GM10847 (cell line): Measurements from ENCODE around the gene RIPK4.

ENCODE experiments used
- POLR2A ChIP-seq: IDR thresholded peaks from 2 replicates; pipeline ENCODE4 v1.6.1; 2011; ENCODE audit not compliant: insufficient read length; ENCODE audit errors: extremely low read depth

RIPK4 gene

DNA sequence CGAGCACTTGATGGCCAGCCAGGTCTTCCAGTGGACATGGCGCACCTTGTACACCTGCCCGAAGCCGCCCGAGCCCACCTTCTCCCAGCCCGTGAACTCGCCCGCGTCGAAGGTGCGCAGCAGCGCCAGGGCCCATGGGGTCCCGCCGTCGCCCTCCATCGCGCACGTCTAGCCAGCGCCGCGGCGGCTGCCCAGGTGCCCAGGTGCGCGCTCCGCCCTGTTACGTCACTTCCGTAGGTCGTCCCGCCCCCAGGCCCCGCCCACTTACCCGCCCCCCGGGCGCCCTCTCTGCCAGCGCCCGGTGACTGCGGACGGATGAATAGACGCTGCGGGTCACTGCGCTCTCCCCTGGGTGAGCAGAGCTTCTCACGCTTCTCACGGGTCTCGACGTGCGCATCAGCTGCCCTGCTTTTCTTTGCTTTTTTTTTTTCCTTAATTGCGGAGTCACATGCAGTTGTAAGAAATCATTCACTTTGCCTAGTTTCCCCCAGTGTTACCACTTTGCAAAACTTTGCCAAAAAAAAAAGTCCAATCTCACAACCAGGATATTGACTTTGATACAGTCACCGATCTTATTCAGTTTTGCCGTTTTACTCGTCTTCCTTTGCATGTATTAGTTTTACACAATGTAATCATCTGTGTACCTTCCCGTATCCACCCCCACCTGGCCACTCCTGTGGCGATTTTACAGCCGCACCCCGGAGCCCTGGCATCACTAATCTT, at the start of gene RIPK4:
Gene RIPK4, minus strand, starts transcription at position 170 of the 723 bp plus-strand sequence. Its CDS starts 11 bp downstream, at position 159.
- TF ChIP-seq POLR2A: no peak

GRCh38 chr21:41815652-41816582, 49.1 kb upstream of the RIPK4 start:
- no peak for TF ChIP-seq POLR2A

DNA sequence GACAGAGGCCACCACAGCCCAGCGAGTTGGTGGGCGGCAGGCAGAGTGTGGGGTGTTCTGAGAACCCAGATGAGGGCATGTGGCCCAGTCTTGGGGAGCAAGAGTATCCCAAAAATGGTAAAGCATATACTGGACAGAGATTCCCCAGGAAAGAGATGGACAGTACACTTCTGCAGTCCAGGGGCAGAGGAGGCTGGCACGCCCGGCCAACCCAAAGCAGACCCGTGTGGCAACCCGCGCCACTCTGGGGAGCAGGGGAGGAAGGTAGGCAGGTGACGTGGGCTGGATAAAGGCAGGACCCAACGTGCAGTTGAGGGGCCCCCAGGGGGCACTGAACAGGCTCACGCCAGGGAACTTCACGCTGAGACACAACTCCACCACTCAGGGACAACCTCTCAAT, 46.4 kb upstream of the RIPK4 start:
- no peak for TF ChIP-seq POLR2A

DNA sequence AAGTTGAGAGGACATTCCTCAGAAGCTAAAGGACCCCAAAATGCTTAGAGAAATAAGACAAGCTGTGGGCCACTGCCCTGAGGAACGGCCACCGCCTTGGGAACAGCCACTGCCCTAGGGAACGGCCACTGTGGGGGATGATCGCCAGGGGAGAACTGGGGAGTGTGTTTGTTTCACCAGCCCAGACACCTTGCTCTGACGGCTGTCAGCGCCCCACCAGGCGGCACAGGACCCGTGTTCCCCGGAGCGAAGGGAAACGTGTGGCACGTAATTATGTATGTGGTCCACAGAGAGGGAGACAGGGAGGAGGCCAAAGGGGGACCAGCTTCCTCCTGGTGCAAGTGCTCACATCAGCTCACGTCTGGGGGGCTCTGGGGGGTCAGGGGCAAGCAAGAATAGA, 45.8 kb upstream of the RIPK4 start:
- TF ChIP-seq POLR2A: no peak

DNA sequence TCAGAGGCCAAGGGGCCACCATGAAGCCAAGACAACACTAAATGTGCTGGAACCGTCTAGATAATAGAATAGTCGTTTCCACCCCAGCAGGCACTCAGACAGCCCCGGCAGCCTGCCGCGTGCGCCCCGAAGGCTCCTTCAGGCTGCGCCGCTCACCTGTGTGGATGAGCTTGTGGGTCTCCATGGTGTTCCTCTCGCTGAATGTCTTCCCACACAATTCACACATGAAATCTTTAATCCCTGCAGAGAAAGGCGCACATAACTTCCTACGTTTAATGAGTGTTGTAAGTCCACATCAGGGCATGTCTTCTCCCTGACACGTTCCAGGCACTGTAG, 43.7 kb upstream of the RIPK4 start:
- no peak for TF ChIP-seq POLR2A

DNA sequence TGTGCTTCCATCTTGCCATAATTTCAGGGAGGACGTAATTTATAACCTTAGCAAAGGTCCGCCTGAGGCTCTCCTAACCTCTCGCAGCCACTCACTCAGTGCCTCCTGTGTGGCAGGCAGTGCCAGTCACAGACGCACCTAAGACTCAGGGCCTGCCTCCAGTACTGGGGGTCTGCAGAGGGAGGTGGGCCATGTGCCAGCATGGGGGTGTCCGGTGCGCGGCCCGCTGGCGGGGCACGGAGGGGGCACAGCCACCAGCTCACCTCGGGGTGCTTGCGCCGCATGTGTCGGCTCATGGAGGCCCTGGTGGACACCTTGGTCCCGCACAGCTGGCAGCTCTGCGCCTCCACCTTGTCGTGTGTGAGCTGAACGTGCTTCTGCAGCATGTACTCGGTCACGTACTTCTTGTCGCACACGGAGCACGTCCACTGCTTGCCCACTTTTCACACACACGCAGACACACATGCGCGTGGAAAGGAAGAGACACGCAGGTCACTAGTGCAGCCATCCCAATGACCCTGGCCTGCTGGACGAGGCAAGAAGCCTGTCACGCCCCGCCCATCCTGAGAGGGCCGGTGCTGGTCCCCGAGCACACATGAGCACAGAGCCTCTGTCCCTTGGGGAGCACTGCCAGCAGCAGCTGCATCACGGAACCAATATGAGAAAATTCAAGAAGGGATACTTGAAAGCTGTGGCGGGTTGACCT, 43.2 kb upstream of the RIPK4 start:
- TF ChIP-seq POLR2A: no peak

DNA sequence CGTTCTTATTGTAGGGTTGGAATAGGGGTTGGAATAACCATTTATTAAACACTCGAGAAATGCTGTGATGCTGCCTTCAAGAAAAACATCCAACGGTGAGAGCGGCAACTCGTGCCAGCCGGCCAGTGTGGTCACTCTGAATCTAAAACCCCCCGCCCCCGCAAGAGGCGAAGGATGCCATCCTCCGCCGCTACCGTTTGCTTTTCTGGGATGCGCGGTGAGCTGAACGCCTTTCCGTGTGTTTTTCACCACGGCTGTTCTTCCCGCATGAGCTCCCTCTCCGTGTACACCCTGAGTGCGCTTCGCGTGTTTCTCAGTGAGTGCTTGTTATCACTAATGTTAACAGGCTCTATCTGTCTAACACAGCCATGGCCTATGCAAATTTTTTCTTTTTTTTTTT, 42.0 kb upstream of the RIPK4 start:
- no peak for TF ChIP-seq POLR2A

DNA sequence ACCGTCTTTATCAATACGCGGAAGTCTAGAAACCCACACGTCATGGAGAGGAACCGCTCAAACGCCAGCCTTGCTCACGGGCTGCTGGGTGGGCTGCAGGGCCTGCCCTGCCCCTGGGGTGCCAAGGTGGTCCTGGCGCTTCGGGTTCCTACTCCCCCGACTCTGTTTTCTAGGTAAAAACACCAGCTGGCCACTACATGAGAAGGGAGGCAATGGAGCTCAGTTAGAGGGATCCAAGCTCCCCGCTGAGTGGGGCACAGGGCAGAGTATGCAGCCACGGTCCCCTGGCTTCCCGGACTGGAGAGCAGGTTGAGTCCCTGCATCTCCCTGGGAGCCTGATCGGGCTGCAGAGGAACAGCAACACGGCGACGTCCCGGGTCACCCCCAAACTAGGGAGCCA, 41.2 kb upstream of the RIPK4 start:
- TF ChIP-seq POLR2A: no peak

- TF ChIP-seq POLR2A: no peak
These were observed 39.9 kb upstream of the RIPK4 start for GRCh38 chr21:41806773-41807172.

- no peak for TF ChIP-seq POLR2A
These were observed 38.8 kb upstream of the RIPK4 start for GRCh38 chr21:41805643-41806042.

GRCh38 chr21:41805038-41805437, 38.2 kb upstream of the RIPK4 start:
- TF ChIP-seq POLR2A: no peak

DNA sequence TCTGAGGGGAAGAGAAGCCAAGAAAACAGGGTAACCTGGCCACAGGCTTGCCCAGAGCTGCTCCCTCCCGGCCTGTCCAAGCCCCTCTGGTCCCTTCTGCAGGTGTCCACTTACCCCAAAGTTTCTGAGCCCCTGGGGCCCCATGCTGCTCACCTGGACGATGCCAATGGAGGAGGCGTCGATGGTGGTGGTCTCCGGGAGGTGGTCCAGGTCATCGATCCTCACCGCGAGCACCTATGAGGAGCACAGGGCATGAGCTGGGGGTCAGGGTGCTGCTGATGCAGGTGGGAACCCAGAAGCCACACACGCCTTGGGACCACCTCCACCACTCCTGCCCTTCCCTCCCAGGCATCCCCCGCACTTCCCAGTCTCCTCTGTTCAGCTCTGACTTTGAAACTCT, 37.5 kb upstream of the RIPK4 start:
- TF ChIP-seq POLR2A: no peak

DNA sequence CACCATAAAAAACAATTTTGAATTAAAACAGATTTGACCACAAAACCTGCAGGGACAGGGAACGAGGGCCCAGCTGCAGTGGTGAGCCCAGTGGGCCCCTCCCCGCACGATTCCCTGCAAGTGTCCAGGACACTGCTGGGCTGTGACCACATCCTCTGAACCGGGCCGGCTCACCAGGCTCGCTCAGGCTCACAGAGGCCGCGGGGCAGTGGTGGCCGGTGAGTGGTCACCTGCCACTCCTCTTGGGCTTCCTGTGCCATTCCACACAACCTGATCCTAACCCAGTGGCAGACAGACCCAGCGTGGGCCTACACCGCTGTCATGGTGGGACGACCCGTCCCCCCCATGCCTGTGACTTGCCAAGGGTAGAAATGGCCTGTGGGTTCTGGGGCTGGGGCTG, 36.5 kb upstream of the RIPK4 start:
- no peak for TF ChIP-seq POLR2A

GRCh38 chr21:41802684-41803083, 35.8 kb upstream of the RIPK4 start:
- no peak for TF ChIP-seq POLR2A

DNA sequence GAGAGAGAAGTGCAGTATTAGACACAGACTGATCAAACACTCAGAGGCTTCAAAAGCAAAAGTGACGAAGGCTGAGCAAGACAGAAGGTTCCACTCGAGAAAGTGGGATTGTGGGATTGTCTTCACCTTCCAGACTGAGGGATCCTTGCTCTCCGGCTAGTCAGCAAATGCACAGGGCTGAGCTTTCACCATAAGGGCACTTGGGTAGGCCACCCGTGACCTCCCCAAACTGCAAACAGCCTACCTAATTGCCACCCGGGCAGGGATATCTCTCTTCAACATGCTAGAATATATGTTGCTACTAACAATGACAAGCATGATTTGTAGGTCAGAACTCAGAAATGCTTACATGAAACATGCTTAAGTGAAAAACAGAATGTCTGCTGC, 35.3 kb upstream of the RIPK4 start:
- no peak for TF ChIP-seq POLR2A
